Measurements from ENCODE around the gene TXNL4A.
A peak's percentile ranks its signal among the peaks of the same experiment; 100 is the strongest.
"Not testable (repeated sequence)": the region's sequence is repeated elsewhere in the genome, so short reads cannot be mapped to it uniquely, and the experiment has no call there.

Gene TXNL4A, protein sequence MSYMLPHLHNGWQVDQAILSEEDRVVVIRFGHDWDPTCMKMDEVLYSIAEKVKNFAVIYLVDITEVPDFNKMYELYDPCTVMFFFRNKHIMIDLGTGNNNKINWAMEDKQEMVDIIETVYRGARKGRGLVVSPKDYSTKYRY

GRCh38 chr18:79988451-79989194, at the start of gene TXNL4A:
Gene TXNL4A, minus strand, starts transcription at chr18:79988563. Its CDS starts 171 bp downstream, at chr18:79988392.
- peak; percentile 82 for DNase-seq

GRCh38 chr18:80037300-80037699, 48.9 kb upstream of the TXNL4A start:
- no peak for DNase-seq

DNA sequence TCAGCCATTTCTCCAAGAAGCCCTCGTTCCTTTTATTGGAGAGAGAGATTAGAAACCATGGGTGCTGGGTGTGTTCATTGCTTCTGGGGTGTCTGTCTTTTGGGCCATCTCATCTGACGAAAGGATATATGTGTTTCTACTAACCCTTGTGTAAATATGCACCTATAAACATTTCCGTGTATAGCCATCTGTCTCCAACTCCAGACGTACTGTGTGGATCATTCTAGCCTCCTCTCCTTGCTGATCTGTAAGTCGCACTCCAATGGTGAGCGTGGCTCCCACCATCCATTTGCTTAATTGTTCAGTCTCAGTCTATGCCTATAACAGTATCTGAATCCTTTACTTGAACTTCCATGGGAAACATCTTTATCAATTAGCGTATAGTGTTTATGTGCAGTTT, 47.6 kb upstream of the TXNL4A start:
- DNase-seq, result no peak

GRCh38 chr18:80034852-80035406, 46.6 kb upstream of the TXNL4A start:
- no peak for DNase-seq

GRCh38 chr18:80034068-80034851, 45.9 kb upstream of the TXNL4A start, which contains the start of gene RBFA:
Gene RBFA, plus strand, starts transcription at chr18:80034434. Its CDS starts 62 bp downstream, at chr18:80034496.
- peak; percentile 100 for DNase-seq

DNA sequence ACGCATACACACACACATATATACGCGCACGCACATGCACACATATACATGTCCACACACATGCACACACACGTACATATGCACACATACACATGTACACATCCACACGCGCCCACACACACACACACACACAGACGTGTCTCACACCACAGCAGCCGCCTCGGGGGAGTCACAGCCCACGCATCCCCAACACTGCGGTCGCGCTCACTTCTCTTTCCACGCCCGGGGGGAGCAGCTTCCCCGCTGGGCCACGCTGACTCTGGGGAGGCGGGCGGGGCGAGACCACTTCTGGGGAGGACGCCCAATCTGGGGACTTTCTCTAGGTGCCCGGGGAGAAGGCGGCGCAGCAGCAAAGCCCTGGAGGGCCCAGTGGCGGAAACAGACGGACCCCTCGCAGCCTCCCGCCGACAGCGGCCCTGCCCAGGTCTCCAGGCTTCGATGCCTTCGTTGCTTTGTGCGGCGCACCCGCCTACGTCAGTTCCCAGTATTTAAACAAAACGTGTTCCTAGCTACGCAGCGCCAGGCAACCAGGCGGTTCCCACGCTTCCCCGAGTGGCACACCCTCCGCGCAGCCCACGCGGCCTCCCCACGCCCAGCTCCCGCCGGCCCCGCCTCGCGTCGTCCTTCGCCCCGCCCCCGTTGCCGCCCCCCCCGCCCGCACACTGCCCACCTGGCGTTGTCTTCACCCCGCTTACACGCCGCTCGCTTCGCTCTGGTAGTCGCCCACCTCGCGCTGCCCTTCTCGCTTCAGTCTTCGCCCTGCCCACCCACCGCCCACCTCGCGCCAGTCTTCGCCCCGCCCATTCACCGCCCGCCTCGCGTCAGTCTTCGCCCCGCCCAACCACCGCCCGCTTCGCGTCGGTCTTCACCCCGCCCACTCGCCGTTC, 45.1 kb upstream of the TXNL4A start:
- DNase-seq, result peak; percentile 56

GRCh38 chr18:80029690-80030089, 41.3 kb upstream of the TXNL4A start:
- no peak for DNase-seq

- DNase-seq, result not testable (repeated sequence)
These were observed 39.4 kb upstream of the TXNL4A start for GRCh38 chr18:80027719-80028118.

GRCh38 chr18:80026363-80026762, 38.0 kb upstream of the TXNL4A start:
- DNase-seq, result no peak

DNA sequence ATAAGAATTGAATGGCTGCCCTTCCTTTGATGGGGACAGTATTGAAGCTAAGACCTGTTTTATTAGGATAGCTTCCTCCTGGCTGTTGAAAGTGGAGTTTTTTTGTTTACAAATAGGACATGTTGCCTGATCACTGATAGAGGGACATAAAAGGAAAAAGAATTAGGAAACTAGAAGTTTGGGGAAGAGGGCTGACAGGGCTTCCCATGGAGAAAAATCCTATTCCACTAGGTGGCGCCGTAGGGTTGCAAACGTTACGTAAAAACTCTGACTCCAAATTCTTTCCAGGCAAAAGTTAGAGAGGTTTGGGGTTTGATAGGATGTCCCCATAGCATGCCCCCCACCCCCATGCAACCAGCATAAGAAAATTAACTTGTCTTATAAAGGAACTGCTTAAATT, 34.8 kb upstream of the TXNL4A start:
- DNase-seq, result no peak

DNA sequence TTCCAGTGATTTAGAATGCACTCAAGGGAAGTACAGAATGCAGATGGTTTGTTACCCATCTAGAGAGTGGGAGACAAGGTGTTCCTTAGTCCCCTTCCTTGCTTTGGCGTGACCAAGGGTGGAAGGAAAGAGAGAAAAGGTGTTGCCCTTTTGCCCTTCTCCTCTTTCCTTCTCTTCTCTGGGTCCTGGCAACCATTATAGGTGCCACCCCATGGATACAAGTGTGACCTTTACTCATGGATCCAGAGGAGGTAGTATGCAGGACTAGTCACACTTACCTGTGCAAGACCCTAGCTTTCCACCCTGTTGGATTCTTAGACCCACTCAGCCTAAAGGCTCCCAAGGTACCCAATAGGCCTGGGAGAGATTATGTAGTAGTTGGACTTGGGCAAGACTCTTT, 34.2 kb upstream of the TXNL4A start:
- no peak for DNase-seq

DNA sequence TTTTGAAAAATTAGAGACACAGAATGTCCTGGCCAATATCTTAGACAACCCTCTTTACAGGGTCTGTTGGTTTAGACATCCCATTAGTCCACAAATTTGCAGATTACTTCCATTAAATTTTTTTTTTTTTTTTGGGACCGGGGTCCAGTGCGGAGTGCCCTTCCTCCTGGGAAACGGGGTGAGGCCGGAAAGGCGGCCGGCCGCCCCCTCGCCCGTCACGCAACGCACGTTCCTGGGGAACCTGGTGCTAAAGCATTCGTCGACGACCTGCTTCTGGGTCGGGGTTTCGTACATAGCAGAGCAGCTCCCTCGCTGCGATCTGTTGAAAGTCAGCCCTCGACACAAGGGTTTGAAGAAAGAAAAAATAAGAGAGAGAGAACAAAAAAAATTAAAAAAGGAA, 24.4 kb upstream of the TXNL4A start:
- DNase-seq, result no peak

- DNase-seq, result not testable (repeated sequence)
These were observed 23.3 kb upstream of the TXNL4A start for GRCh38 chr18:80011496-80012137.

GRCh38 chr18:80010551-80010906, 22.2 kb upstream of the TXNL4A start:
- no peak for DNase-seq

- no peak for DNase-seq
These were observed 21.5 kb upstream of the TXNL4A start for GRCh38 chr18:80009661-80010550.

GRCh38 chr18:80006724-80007123, 18.4 kb upstream of the TXNL4A start:
- DNase-seq, result no peak

- no peak for DNase-seq
These were observed 16.4 kb upstream of the TXNL4A start for GRCh38 chr18:80004600-80005342.

DNA sequence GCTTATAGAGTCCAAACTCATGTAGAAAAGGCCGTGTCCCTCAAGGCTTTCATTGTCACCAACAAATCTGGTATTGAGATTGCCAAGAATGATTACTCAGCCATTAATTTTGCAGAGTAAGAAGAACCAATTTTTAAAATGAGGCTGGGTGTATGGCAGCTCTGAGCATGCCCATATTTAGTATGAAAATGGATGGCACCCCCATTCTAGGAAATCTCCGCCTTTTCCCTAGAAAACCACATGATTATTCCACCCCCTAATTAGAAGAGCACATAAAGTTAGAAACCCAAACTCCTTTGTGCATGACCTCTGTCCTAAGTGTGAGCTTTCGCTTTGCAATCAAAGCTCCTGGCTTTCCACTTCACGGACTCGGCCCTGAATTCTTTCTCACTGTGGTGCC, 14.1 kb upstream of the TXNL4A start:
- DNase-seq, result no peak

- DNase-seq, result no peak
These were observed 12.5 kb upstream of the TXNL4A start for GRCh38 chr18:80000877-80001276.

- DNase-seq, result not testable (repeated sequence)
These were observed 11.3 kb upstream of the TXNL4A start for GRCh38 chr18:79999701-80000100.
